AG04450 (cell line): Measurements from ENCODE around the gene CYP2W1. TPM values are rescaled to one million over a fixed set of nuclear protein-coding genes. Genes with fewer than 3 reads are reported as not detected.

Experiments used
- CTCF ChIA-PET: fragments of 300-600, 350-600 bp; formaldehyde crosslinking; extraction: SDS; loops from one replicate; lab custom pipeline; 2022; ENCODE audit warnings: antibody characterized with exemption, inconsistent platforms; lab: Charles Lee
- POLR2A ChIA-PET: fragments of 350-600 bp; formaldehyde crosslinking; extraction: SDS; loops from one replicate; lab custom pipeline; 2021; ENCODE audit warnings: antibody characterized with exemption, inconsistent platforms; lab: Yijun Ruan, JAX
- DNase-seq: peaks from one replicate; pipeline ENCODE4 v3.0.0-alpha.2; 2011; ENCODE audit warnings: low read depth, low spot score
- H3K27ac ChIP-seq: one replicate; pipeline ENCODE4 v1.5.1; 2012; ENCODE audit warnings: low read depth, low read length, control low read depth
- H3K27me3 ChIP-seq: one replicate; pipeline ENCODE4 v1.6.0; 2012; ENCODE audit warnings: low read length; ENCODE audit not compliant: control insufficient read depth, insufficient read depth
- H3K4me3 ChIP-seq: 2 replicates; pipeline ENCODE4 v1.5.1; 2011; ENCODE audit warnings: mild to moderate bottlenecking, low read depth, low read length, control low read depth
- H3K9me3 ChIP-seq: 2 replicates; pipeline ENCODE4 v1.5.1; 2012; ENCODE audit warnings: low read length; ENCODE audit not compliant: control insufficient read depth, insufficient read depth
- polyA plus RNA-seq: library from polyadenylated mRNA; depleted of rRNA; stranded (reverse); fragments of >200 nt; gene quantifications from 2 replicates; pipeline ENCODE4 v1.2.3, GENCODE V29; 2011
- TF ChIP-seq, protein P1 (sequence below): IDR thresholded peaks from 2 replicates; pipeline ENCODE4 v1.5.1; 2011; ENCODE audit warnings: low read depth, low read length, control low read depth, inconsistent platforms

Gene CYP2W1
- polyA plus RNA-seq, 1 experiment = not detected

DNA sequence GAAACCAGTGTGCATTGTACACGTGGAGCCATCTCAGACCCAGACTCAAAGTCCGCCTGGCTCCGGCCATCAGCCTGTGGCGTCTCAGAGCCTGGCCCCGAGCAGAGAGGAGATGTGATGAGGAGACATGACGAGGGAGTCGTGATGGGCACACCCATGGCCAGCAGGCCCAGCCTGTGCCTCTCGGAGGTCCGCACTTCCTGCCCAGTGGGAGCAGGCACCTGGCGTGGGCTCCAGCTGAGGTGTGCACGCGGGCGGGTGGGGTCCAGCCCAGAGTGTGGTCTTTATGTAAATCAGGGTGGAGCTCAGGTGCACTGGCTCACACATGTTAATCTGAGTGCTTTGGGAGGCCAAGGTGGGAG, 35.3 kb downstream of the CYP2W1 start:
- TF ChIP-seq, protein P1, sequence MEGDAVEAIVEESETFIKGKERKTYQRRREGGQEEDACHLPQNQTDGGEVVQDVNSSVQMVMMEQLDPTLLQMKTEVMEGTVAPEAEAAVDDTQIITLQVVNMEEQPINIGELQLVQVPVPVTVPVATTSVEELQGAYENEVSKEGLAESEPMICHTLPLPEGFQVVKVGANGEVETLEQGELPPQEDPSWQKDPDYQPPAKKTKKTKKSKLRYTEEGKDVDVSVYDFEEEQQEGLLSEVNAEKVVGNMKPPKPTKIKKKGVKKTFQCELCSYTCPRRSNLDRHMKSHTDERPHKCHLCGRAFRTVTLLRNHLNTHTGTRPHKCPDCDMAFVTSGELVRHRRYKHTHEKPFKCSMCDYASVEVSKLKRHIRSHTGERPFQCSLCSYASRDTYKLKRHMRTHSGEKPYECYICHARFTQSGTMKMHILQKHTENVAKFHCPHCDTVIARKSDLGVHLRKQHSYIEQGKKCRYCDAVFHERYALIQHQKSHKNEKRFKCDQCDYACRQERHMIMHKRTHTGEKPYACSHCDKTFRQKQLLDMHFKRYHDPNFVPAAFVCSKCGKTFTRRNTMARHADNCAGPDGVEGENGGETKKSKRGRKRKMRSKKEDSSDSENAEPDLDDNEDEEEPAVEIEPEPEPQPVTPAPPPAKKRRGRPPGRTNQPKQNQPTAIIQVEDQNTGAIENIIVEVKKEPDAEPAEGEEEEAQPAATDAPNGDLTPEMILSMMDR = no peak

GRCh38 chr7:1019255-1019785, 36.3 kb downstream of the CYP2W1 start:
- CTCF ChIA-PET = interaction anchor here (1.1 to 1.4 kb wide), 2 partner anchors 26 to 46 kb away, joined by 3 to 5 read pairs; no protein-coding TSS in a partner anchor
- TF ChIP-seq, protein P1 = no peak
- DNase-seq = no peak
- POLR2A ChIA-PET = no interaction called here
- H3K27me3 ChIP-seq = no peaks in the 10 kb centered on the region
- peaks cover 42% of the 10 kb centered on the region for H3K9me3 ChIP-seq
- no peak overlapping the region for H3K27ac ChIP-seq
- H3K4me3 ChIP-seq = no peak overlapping the region

More for the DNA sequence above, 35.3 kb downstream of the CYP2W1 start:
- H3K9me3 ChIP-seq = peaks cover 42% of the 10 kb centered on the region
- CTCF ChIA-PET = interaction anchor here (1.4 kb wide), 1 partner anchor 25 kb away, joined by 5 read pairs; no protein-coding TSS in a partner anchor
- no peak overlapping the region for H3K27ac ChIP-seq
- no peaks in the 10 kb centered on the region for H3K27me3 ChIP-seq
- DNase-seq = no peak
- H3K4me3 ChIP-seq = no peak overlapping the region
- POLR2A ChIA-PET = no interaction called here

DNA sequence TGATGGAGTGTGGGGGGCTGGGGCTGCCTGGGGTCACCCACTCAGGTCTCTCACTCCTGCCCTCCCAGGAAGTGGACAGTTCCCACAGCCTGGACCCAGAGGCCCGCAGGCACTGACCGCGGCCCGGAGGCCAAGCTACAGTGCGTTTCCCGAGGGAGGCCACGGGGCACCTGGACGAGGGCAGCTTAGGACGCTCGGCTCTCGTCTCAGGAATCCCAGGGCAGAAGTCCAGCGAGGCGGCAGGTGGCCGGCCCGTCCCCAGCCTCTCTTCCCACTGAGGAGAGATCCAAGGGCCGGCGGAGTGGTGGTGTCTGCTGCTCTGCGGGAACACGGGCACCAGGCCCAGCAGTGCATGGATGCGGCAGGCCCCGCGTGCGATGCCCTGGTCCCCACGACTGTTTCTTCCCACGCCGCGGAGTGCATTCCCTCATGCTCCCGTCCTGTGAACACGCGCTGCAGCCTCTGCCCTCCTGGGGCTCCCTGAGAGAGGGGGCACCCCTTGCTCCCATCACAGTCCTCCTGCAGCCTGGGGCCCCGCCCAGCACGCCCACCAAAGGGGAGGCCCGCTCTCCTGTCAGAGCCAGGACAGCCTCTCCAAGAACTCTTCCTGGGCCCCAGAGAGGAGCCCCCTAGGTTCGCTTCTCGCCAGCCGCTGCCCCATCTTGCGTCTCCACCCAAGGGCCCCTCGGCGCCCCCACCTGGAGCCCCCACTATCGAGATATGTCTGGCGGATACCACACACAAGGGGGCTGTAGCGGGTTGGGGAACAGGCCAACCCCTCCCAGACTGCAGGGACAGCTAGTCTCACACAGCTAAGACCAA, 37.0 kb downstream of the CYP2W1 start:
- Histone ChIP-seq H3K27me3 (no peaks in the 10 kb centered on the region), H3K9me3 (peaks cover 42% of the 10 kb centered on the region), H3K27ac (no peak overlapping the region), H3K4me3 (no peak overlapping the region)
- CTCF ChIA-PET = interaction anchor here (1.1 kb wide), 1 partner anchor 46 kb away, joined by 3 read pairs; no protein-coding TSS in a partner anchor
- POLR2A ChIA-PET = no interaction called here
- DNase-seq = no peak
- TF ChIP-seq, protein P1 = no peak

DNA sequence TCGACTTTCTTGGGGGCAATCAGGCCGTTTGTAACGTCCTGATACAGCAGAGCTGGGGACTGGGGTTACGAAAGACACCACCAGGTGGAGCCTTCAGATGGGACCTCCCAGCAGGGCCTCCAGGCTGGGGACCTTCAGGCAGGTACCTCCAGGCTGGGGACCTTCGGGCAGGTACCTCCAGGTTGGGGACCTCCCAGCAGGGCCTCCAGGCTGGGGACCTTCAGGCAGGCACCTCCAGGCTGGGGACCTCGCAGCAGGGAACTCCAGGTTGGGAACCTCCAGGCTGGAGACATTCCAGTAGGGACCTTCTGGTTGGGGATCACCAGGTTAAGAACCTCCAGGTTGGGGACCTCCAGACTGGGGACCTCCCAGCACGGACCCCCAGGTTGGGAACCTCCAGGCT, 37.9 kb downstream of the CYP2W1 start:
- Histone ChIP-seq H3K27ac (no peak overlapping the region), H3K4me3 (no peak overlapping the region), H3K27me3 (no peaks in the 10 kb centered on the region), H3K9me3 (peaks cover 42% of the 10 kb centered on the region)
- TF ChIP-seq, protein P1 = no peak
- ChIA-PET CTCF (interaction anchor here (1.1 kb wide), 1 partner anchor 45 kb away, joined by 5 read pairs; no protein-coding TSS in a partner anchor), POLR2A (no interaction called here)
- DNase-seq = no peak

DNA sequence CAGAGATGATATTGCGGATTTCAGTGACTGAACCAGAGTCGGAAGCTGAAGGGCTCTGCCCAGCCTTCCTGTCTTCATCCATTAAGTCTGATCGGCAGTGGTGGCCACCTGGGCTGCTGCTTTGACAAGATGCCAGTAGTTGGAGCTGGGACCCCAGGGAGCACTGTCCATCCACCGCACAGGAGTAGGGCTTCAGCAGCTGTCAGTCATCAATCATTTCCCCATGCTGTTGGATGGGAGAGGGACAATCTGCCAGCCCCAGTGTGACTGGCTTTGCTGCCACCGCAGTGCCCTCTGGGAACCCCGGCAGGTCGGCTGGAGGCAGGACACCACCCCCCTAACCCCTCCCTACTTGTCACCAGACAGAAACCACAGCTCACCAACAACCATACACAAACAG, 38.4 kb downstream of the CYP2W1 start:
- Histone ChIP-seq H3K9me3 (peaks cover 42% of the 10 kb centered on the region), H3K4me3 (no peak overlapping the region), H3K27me3 (no peaks in the 10 kb centered on the region), H3K27ac (no peak overlapping the region)
- ChIA-PET POLR2A (no interaction called here), CTCF (interaction anchor here (1.1 kb wide), 1 partner anchor 44 kb away, joined by 5 read pairs; no protein-coding TSS in a partner anchor)
- TF ChIP-seq, protein P1 = no peak
- no peak for DNase-seq
